PC-3 (cell line): ENCODE measurements around the gene AJM1. TPM values are rescaled to one million over a fixed set of nuclear protein-coding genes. Genes with fewer than 3 reads are reported as not detected.

Experiments
- ATAC-seq: fragments of 200-7000 bp; cut with Tn5 transposase; 2 replicates; pipeline ENCODE4 v1.9.1; 2020; ENCODE audit warnings: mild to moderate bottlenecking, moderate library complexity
- BruUV-seq: library from RNA; stranded (reverse); fragments of 400-500 nt; replicated peaks from 2 replicates; lab custom pipeline; 2021; lab: Mats Ljungman, UMichigan
- CTCF ChIA-PET: fragments of 300-600 bp; sonication (Branson Sonifier 250); formaldehyde crosslinking; loops from one replicate; lab custom pipeline; 2022; ENCODE audit warnings: antibody characterized with exemption; lab: Charles Lee
- POLR2A ChIA-PET: fragments of 300-600 bp; sonication (Branson Sonifier 250); formaldehyde crosslinking; loops from one replicate; lab custom pipeline; 2022; ENCODE audit warnings: antibody characterized with exemption; ENCODE audit not compliant: unreplicated experiment; lab: Charles Lee
- DNase-seq: peaks from one replicate; pipeline ENCODE4 v3.0.0-alpha.2; 2015
- H2AFZ ChIP-seq: fragments of 300-600 bp; sonication (generic); 2 replicates; pipeline ENCODE4 v1.6.0; 2016; ENCODE audit warnings: antibody characterized with exemption, low read length
- H3F3A ChIP-seq: fragments of 300-600 bp; sonication (generic); one replicate; pipeline ENCODE4 v1.6.0; 2017; ENCODE audit warnings: antibody characterized with exemption, low read length, control low read depth, mild to moderate bottlenecking; ENCODE audit not compliant: unreplicated experiment
- H3K27ac ChIP-seq: fragments of 300-600 bp; sonication (generic); 2 replicates; pipeline ENCODE4 v1.5.1; 2016; ENCODE audit warnings: mild to moderate bottlenecking, low read length
- H3K27me3 ChIP-seq: fragments of 300-600 bp; sonication (generic); 2 replicates; pipeline ENCODE4 v1.6.1; 2016; ENCODE audit warnings: low read length, mixed read lengths
- H3K36me3 ChIP-seq: fragments of 300-600 bp; sonication (generic); 2 replicates; pipeline ENCODE4 v1.6.1; 2016; ENCODE audit warnings: low read depth, mixed run types, low read length, mixed read lengths
- H3K4me1 ChIP-seq: fragments of 300-600 bp; sonication (generic); 2 replicates; pipeline ENCODE4 v1.5.1; 2016; ENCODE audit warnings: low read length; ENCODE audit not compliant: insufficient read depth
- H3K4me2 ChIP-seq: fragments of 300-600 bp; sonication (generic); 2 replicates; pipeline ENCODE4 v1.6.0; 2016; ENCODE audit warnings: low read length
- H3K4me3 ChIP-seq: fragments of 300-600 bp; sonication (generic); 2 replicates; pipeline ENCODE4 v1.5.1; 2016; ENCODE audit warnings: mild to moderate bottlenecking, low read length, mixed read lengths
- H3K79me2 ChIP-seq: fragments of 300-600 bp; sonication (generic); 2 replicates; pipeline ENCODE4 v1.6.1; 2017; ENCODE audit warnings: low read length, mixed read lengths
- H3K9ac ChIP-seq: fragments of 300-600 bp; sonication (generic); 2 replicates; pipeline ENCODE4 v1.6.0; 2016; ENCODE audit warnings: mild to moderate bottlenecking, low read length
- H3K9me2 ChIP-seq: fragments of 300-600 bp; sonication (generic); replicated peaks from 2 replicates; pipeline ENCODE4 v1.6.1; 2016; ENCODE audit warnings: mixed run types, low read length, mixed read lengths
- H3K9me3 ChIP-seq: fragments of 300-600 bp; sonication (generic); 2 replicates; pipeline ENCODE4 v1.6.1; 2016; ENCODE audit warnings: low read length, mixed read lengths
- H4K20me1 ChIP-seq: fragments of 300-600 bp; sonication (generic); 2 replicates; pipeline ENCODE4 v1.6.1; 2016; ENCODE audit warnings: low read length, mixed read lengths
- EZH2 ChIP-seq: fragments of 300-600 bp; sonication (generic); IDR thresholded peaks from one replicate; pipeline ENCODE4 v1.6.1; 2017; ENCODE audit warnings: antibody characterized with exemption, mild to moderate bottlenecking, low read length; ENCODE audit not compliant: unreplicated experiment
- EZH2phosphoT487 ChIP-seq: fragments of 300-600 bp; sonication (generic); IDR thresholded peaks from 2 replicates; pipeline ENCODE4 v1.6.1; 2018; ENCODE audit warnings: mild to moderate bottlenecking, antibody characterized with exemption, low read length, borderline replicate concordance
- intact Hi-C: fragments of 100-400 bp; cut with micrococcal nuclease; formaldehyde crosslinking; loops from 2 replicates; pipeline ENCODE4 v1.9.0; 2023
- total RNA-seq: library from RNA; depleted of rRNA; stranded (reverse); fragments of >200 nt; gene quantifications from 2 replicates; pipeline ENCODE4 v1.2.3, GENCODE V29; 2014
- TF ChIP-seq, protein P1 (sequence below): fragments of 300-600 bp; sonication (generic); conservative IDR thresholded peaks from 2 replicates; pipeline ENCODE4 v1.5.1; 2017; ENCODE audit warnings: antibody characterized with exemption, low read depth, mild to moderate bottlenecking, low read length

AJM1 gene
- total RNA-seq, 1 experiment from 2014 or later: 1.4 TPM

DNA sequence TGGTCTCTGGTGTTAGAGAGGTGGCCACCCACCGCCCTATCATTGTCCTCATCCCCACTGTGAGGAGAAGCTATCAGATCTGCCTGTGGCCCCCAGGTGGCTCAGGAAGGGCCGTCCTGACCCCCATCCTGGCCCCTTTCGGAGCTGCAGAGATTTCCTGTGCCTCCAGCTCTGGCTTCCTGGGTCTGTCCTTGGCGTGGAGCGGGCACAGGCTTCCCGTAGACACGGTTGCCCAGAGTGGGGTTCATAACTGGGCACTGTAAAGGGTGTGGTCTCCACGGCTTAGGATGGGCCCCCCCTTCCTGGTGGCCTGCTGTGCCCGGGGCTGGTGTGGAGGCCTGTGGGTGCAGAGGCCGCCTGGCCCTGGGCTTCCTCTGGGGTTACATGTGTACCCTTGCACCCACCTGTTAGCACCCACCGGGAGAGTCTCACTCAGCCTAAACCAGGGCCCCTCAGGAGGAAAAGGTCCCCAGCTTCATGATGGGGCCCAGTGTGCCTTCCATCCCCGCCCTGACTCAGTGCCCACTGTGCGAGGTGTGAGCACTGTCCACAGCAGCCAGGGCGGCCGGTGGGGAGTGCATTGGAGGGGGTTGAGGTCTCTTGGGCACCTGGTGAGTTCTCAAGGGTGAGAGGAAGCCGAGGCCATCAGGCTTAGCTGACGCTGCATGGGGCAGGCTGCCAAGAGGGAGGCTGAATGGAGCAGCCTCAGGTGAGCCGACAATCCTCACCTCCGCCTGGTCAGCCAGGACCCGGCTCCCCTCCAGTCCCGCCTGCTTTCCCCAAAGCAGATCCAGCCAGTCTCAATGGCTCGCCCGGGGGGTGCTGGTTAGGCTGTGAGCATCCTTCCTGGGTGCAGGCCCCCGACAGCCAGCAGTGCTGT lies 15.3 kb upstream of the AJM1 start:
- ATAC-seq (no peak), DNase-seq (no peak)
- TF ChIP-seq, protein P1, sequence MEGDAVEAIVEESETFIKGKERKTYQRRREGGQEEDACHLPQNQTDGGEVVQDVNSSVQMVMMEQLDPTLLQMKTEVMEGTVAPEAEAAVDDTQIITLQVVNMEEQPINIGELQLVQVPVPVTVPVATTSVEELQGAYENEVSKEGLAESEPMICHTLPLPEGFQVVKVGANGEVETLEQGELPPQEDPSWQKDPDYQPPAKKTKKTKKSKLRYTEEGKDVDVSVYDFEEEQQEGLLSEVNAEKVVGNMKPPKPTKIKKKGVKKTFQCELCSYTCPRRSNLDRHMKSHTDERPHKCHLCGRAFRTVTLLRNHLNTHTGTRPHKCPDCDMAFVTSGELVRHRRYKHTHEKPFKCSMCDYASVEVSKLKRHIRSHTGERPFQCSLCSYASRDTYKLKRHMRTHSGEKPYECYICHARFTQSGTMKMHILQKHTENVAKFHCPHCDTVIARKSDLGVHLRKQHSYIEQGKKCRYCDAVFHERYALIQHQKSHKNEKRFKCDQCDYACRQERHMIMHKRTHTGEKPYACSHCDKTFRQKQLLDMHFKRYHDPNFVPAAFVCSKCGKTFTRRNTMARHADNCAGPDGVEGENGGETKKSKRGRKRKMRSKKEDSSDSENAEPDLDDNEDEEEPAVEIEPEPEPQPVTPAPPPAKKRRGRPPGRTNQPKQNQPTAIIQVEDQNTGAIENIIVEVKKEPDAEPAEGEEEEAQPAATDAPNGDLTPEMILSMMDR: no peak
- no peak for TF ChIP-seq EZH2
- TF ChIP-seq EZH2phosphoT487: no peak
- Histone ChIP-seq H3K79me2 (no peaks in the 10 kb centered on the region), H4K20me1 (no peaks in the 10 kb centered on the region), H3K36me3 (peaks cover 8% of the 10 kb centered on the region; the same call in 1 of the 2 replicates), H3K9me3 (no peaks in the 10 kb centered on the region), H3F3A (no peaks in the 10 kb centered on the region), H3K27ac (no peak overlapping the region), H3K4me1 (no peaks in the 10 kb centered on the region), H2AFZ (no peak overlapping the region), H3K9ac (no peak overlapping the region), H3K4me2 (no peak overlapping the region), H3K27me3 (no peaks in the 10 kb centered on the region), H3K9me2 (no peaks in the 10 kb centered on the region), H3K4me3 (no peak overlapping the region)
- POLR2A ChIA-PET: no interaction called here
- CTCF ChIA-PET: no interaction called here
- BruUV-seq: no TSS peak
- intact Hi-C loops: no loop called here

DNA sequence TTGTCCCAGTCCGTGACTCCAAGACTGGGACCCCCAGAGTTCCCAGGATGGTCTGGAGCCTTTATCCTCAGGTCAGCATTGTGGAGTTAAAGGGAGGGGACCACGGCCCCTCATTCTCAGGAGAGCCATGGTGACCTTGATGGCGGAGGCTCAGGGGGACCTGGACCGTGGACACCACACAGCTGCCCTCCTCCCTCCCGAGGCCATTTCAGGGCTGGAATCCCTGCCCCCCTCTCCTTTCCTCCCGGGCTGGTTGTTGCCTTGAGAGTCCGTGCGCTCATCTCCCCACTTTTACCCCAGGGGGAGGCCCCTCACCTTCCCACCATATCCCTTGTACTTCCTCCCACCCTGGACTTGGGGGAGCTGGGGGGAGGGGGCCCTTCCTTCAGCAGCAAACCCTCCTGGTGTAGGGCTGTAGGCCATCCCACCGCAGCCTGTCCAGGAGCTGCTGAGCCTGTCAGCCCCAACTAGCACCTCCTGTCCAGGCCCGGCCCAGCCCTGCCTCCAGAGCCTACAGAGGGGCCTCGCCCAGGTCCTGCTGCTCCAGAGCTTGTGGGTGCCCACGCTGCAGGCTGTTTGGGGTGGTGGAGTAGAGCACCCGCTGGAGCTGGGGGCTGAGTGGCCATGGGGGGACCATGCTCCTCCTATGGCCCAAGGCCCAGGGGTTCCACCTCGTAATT lies 14.3 kb upstream of the AJM1 start:
- TF ChIP-seq, protein P1: no peak
- TF ChIP-seq EZH2: no peak
- no peak for TF ChIP-seq EZH2phosphoT487
- ChIA-PET POLR2A (no interaction called here), CTCF (no interaction called here)
- ATAC-seq (no peak), DNase-seq (no peak)
- Histone ChIP-seq H3K9ac (no peak overlapping the region), H3K9me2 (no peaks in the 10 kb centered on the region), H3F3A (no peaks in the 10 kb centered on the region), H3K4me1 (no peaks in the 10 kb centered on the region), H3K4me3 (no peak overlapping the region), H4K20me1 (no peaks in the 10 kb centered on the region), H2AFZ (no peak overlapping the region), H3K79me2 (no peaks in the 10 kb centered on the region), H3K27me3 (no peaks in the 10 kb centered on the region), H3K36me3 (peaks cover 8% of the 10 kb centered on the region; the same call in 1 of the 2 replicates), H3K4me2 (no peak overlapping the region), H3K27ac (no peak overlapping the region), H3K9me3 (no peaks in the 10 kb centered on the region)
- BruUV-seq: no TSS peak
- intact Hi-C loops: no loop called here
